Right cardiac atrium (tissue), 5 donors: ENCODE data around the gene SPOCK3. TPM values are rescaled to one million over a fixed set of nuclear protein-coding genes. Genes with fewer than 3 reads are reported as not detected.

Experiments
- ATAC-seq, 2 donors: fragments of 200-7000 bp; cut with Tn5 transposase; one replicate each; pipeline versions ENCODE4 v1.8.0 to v1.9.1; 2020; ENCODE audit warnings: moderate library complexity in 2 of 2, mild to moderate bottlenecking in 1 of 2
- DNase-seq, 3 donors: peaks; one replicate each; pipeline ENCODE4 v3.0.0-alpha.2; 2020
- H3K27ac ChIP-seq: one replicate; pipeline ENCODE4 v1.5.1; 2013; ENCODE audit warnings: mild to moderate bottlenecking, low read length, control low read depth, moderate library complexity
- H3K27me3 ChIP-seq: one replicate; pipeline ENCODE4 v1.6.1; 2013; ENCODE audit not compliant: control insufficient read depth, insufficient read depth
- H3K4me1 ChIP-seq: one replicate; pipeline ENCODE4 v1.6.1; 2013; ENCODE audit warnings: low read length; ENCODE audit not compliant: control insufficient read depth, insufficient read depth
- H3K4me3 ChIP-seq: one replicate; pipeline ENCODE4 v1.5.1; 2013; ENCODE audit warnings: low read length, control low read depth
- H3K9me3 ChIP-seq: one replicate; pipeline ENCODE4 v1.6.1; 2013; ENCODE audit warnings: low read length; ENCODE audit not compliant: control insufficient read depth
- WGBS: extraction: QIAGEN DNeasy Blood & Tissue Kit; methylation state at CpG from one replicate; pipeline ENCODE4 v1.1.7; 2013; 5-methylcytosine and 5-hydroxymethylcytosine counted together
- intact Hi-C, 4 donors: fragments of 100-400 bp; cut with DNase I; formaldehyde crosslinking; loops; one replicate each; pipeline versions ENCODE4 v1.11.0 to v1.14.0; 2022 to 2023
- polyA plus RNA-seq: library from polyadenylated mRNA; stranded (reverse); fragments of 200-250 nt; gene quantifications from one replicate; pipeline ENCODE4 v1.2.3, GENCODE V29; 2013
- total RNA-seq, 4 donors: library from RNA; stranded (reverse); fragmentation: NEBNext Ultra II Directional; extraction: Animal tissue kit (Norgen Biotek cat#: 25700); gene quantifications; one replicate each; pipeline ENCODE4 v1.2.1, GENCODE V29; 2021
- donor health status: healthy with polysubstance abuse.
- donor health status: DM: no; HTN: yes; CAD: no.
- donor health status: DM: no; HTN: no; CAD: no.
- donor health status: DM: no; HTN: yes; CAD: no; lungs with severe emphysema.
- donor health status: DM: yes; HTN: yes; CAD: no.

Gene SPOCK3
- total and polyA plus RNA-seq, 5 donors, result 0.11 TPM; not detected in 4

- DNase-seq, result no peak
- Histone ChIP-seq H3K4me1 (no peaks in the 10 kb centered on the region), H3K27me3 (no peaks in the 10 kb centered on the region), H3K9me3 (no peaks in the 10 kb centered on the region), H3K4me3 (no peak overlapping the region), H3K27ac (no peak overlapping the region)
- ATAC-seq, result no peak
- intact Hi-C loops, result no loop called here
- 62% methylated on average over 6 of the region's 6 CpGs for WGBS
Observed at GRCh38 chr4:167176723-167177367, 57.4 kb downstream of the SPOCK3 start.

GRCh38 chr4:167171928-167172327 lies 62.4 kb downstream of the SPOCK3 start:
- ATAC-seq, result no peak
- no peaks in the 10 kb centered on the region for H3K27me3 ChIP-seq
- no peak for DNase-seq
- no peaks in the 10 kb centered on the region for H3K9me3 ChIP-seq
- H3K27ac ChIP-seq, result no peak overlapping the region
- WGBS, result 48% methylated on average over 1 of the region's 1 CpG
- no peak overlapping the region for H3K4me3 ChIP-seq
- no peaks in the 10 kb centered on the region for H3K4me1 ChIP-seq
- intact Hi-C loops, result no loop called here

GRCh38 chr4:167168611-167169010 lies 65.7 kb downstream of the SPOCK3 start:
- intact Hi-C loops, result no loop called here
- H3K27ac ChIP-seq, result no peak overlapping the region
- DNase-seq (no peak), ATAC-seq (no peak)
- H3K4me1 ChIP-seq, result no peaks in the 10 kb centered on the region
- WGBS, result 90% methylated on average over 2 of the region's 2 CpGs
- no peaks in the 10 kb centered on the region for H3K9me3 ChIP-seq
- no peaks in the 10 kb centered on the region for H3K27me3 ChIP-seq
- H3K4me3 ChIP-seq, result no peak overlapping the region

GRCh38 chr4:167150587-167150986 lies 83.7 kb downstream of the SPOCK3 start:
- DNase-seq (no peak), ATAC-seq (no peak)
- Histone ChIP-seq H3K4me3 (no peak overlapping the region), H3K9me3 (no peaks in the 10 kb centered on the region), H3K4me1 (no peaks in the 10 kb centered on the region), H3K27ac (no peak overlapping the region), H3K27me3 (no peaks in the 10 kb centered on the region)
- 82% methylated on average over 4 of the region's 4 CpGs for WGBS
- intact Hi-C loops, result no loop called here

GRCh38 chr4:167144605-167145004 lies 89.7 kb downstream of the SPOCK3 start:
- DNase-seq, result no peak
- Histone ChIP-seq H3K4me1 (no peaks in the 10 kb centered on the region), H3K4me3 (no peak overlapping the region), H3K9me3 (no peaks in the 10 kb centered on the region), H3K27ac (no peak overlapping the region), H3K27me3 (no peaks in the 10 kb centered on the region)
- no peak for ATAC-seq
- 33% methylated on average over 1 of the region's 1 CpG for WGBS
- intact Hi-C loops, result no loop called here

- no peak for DNase-seq
- ATAC-seq, result no peak
- Histone ChIP-seq H3K9me3 (no peaks in the 10 kb centered on the region), H3K4me1 (no peaks in the 10 kb centered on the region), H3K27me3 (no peaks in the 10 kb centered on the region), H3K4me3 (no peak overlapping the region), H3K27ac (no peak overlapping the region)
- intact Hi-C loops, result no loop called here
- 91% methylated on average over 2 of the region's 2 CpGs for WGBS
Observed at GRCh38 chr4:167143018-167143417, 91.3 kb downstream of the SPOCK3 start.

GRCh38 chr4:167136270-167136669 lies 98.0 kb downstream of the SPOCK3 start:
- Histone ChIP-seq H3K9me3 (no peaks in the 10 kb centered on the region), H3K4me1 (no peaks in the 10 kb centered on the region), H3K4me3 (no peak overlapping the region), H3K27ac (no peak overlapping the region), H3K27me3 (no peaks in the 10 kb centered on the region)
- WGBS, result 85% methylated on average over 2 of the region's 2 CpGs
- ATAC-seq, result no peak
- intact Hi-C loops, result no loop called here
- DNase-seq, result no peak

GRCh38 chr4:167129146-167129545 lies 105.1 kb downstream of the SPOCK3 start:
- WGBS, result 52% methylated on average over 1 of the region's 1 CpG
- Histone ChIP-seq H3K27me3 (no peaks in the 10 kb centered on the region), H3K4me1 (no peaks in the 10 kb centered on the region), H3K4me3 (no peak overlapping the region), H3K27ac (no peak overlapping the region), H3K9me3 (no peaks in the 10 kb centered on the region)
- ATAC-seq (peak in 1 of 2 donors; percentile 36), DNase-seq (no peak)
- intact Hi-C loops, result no loop called here

- H3K27me3 ChIP-seq, result no peaks in the 10 kb centered on the region
- ATAC-seq (no peak), DNase-seq (no peak)
- no peak overlapping the region for H3K4me3 ChIP-seq
- no peak overlapping the region for H3K27ac ChIP-seq
- intact Hi-C loops, result no loop called here
- WGBS, result 64% methylated on average over 2 of the region's 2 CpGs
- no peaks in the 10 kb centered on the region for H3K9me3 ChIP-seq
- no peaks in the 10 kb centered on the region for H3K4me1 ChIP-seq
Observed at GRCh38 chr4:167119392-167119791, 114.9 kb downstream of the SPOCK3 start.

- Histone ChIP-seq H3K4me1 (no peaks in the 10 kb centered on the region), H3K27ac (no peak overlapping the region), H3K27me3 (no peaks in the 10 kb centered on the region), H3K4me3 (no peak overlapping the region), H3K9me3 (no peaks in the 10 kb centered on the region)
- DNase-seq (no peak), ATAC-seq (no peak)
- WGBS, result 64% methylated on average over 4 of the region's 4 CpGs
- intact Hi-C loops, result no loop called here
Observed at GRCh38 chr4:167117273-167117672, 117.0 kb downstream of the SPOCK3 start.

- no peaks in the 10 kb centered on the region for H3K27me3 ChIP-seq
- DNase-seq (no peak), ATAC-seq (no peak)
- no peaks in the 10 kb centered on the region for H3K9me3 ChIP-seq
- no peak overlapping the region for H3K4me3 ChIP-seq
- intact Hi-C loops, result no loop called here
- no peak overlapping the region for H3K27ac ChIP-seq
- H3K4me1 ChIP-seq, result no peaks in the 10 kb centered on the region
- WGBS, result 36% methylated on average over 4 of the region's 4 CpGs
Observed at GRCh38 chr4:167114416-167114971, 119.8 kb downstream of the SPOCK3 start.

- ATAC-seq (no peak), DNase-seq (no peak)
- intact Hi-C loops, result no loop called here
- Histone ChIP-seq H3K27ac (no peak overlapping the region), H3K27me3 (no peaks in the 10 kb centered on the region), H3K4me1 (no peaks in the 10 kb centered on the region), H3K4me3 (no peak overlapping the region), H3K9me3 (no peaks in the 10 kb centered on the region)
- 91% methylated on average over 1 of the region's 1 CpG for WGBS
Observed at GRCh38 chr4:167111622-167112021, 122.7 kb downstream of the SPOCK3 start.
